NCI-H2081 treated with DMSO at 0.1 percent for 48 hours (cell line): Measurements from ENCODE around the gene ACKR1.

ENCODE experiments used
- DNase-seq: peaks from one replicate; lab custom pipeline; 2025; lab: John Stamatoyannopoulos, UW

The ACKR1 gene

DNA sequence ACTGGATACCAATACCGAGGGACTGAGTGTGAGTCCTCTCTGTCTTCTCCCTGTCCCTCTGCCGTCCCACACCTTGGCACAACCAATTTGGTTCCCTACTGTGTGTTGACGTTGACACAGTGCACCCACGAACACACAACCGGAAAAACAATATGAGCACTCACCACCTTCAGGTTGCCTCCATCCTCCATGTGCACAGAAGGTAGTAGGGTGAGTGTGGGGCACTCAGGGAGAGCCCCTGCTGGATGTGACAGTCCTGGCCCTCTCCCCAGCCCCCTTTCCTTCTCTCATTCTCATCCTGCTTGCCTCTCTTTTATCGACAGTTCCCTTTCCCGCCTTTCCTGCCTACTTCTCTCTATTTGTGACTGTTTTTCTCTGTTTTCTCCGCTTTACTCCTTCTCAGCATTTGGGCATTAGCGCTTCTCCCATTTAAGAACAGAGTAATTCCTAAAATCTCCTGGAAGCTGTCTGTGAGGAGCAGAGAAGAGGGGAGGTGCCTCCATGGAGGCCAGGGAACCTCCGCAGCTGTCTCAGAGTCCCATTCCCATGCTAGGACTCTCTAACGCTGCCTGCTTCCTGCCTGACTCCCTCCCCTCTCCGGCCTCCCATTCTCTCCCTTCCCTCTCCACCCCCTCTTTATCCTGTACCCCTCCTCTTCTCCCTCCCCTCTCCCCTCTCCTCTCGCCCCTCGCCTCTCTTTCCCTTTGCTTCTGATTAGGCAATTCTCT, 16.9 kb upstream of the ACKR1 start:
- DNase-seq, result no peak

DNA sequence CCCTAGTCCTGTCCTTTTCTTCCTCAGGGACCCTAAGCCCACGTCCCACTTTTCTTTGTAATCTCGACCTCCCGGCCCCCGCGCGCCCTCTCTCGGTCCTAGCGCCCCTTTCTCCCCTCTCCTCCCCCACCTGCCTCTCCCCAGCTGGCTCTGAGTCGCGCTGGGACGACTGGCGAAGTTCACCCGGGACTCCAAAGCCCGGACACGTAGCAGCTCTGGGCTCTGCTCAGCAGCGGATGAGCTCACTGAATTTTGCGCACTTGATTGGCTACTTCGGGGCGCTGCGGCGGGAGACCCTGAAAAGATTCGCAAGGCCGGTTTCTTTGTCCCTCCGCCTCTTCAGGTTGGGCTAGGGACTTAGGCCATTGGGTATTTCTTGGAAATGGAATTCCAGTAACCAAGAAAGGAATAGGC, 16.3 kb upstream of the ACKR1 start:
- no peak for DNase-seq

DNA sequence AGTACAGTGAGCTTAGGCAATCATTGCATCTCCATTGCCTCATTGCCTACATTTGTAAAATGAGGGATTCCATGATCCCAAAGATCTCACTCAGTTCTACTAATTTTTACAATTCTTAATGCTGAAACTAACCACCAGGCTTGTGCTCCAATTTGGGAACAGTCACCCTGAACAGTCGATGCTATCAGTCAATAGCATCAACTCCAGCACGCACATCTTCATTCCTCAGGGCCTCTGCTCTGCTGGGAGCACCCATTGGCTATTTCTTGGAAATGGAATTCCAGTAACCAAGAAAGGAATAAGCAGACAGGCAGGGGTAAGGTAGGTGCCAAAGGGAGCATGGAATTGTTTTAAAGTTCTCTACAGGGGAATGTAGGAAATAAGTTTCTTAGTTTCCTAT, 14.2 kb upstream of the ACKR1 start:
- DNase-seq, result no peak

DNA sequence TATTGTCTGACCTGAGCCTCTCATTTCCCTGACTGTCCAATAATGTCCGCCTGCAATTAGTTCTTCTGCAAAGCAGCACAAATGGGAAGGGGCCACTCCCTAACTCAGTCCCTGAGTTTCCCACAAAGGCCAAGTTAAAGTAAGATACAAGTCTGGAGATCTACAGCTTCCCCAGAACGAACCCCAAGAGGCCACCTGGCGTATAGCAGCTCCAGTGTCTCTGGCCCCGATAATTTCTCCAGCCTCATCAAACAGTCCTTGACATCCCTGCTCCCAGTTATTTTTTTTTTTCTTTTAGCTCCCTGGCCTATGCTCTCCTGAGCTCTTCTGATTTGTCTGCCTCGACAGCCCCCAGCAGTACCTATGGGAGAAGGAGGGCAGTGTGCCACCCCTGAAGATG, 8.1 kb upstream of the ACKR1 start:
- DNase-seq, result no peak

DNA sequence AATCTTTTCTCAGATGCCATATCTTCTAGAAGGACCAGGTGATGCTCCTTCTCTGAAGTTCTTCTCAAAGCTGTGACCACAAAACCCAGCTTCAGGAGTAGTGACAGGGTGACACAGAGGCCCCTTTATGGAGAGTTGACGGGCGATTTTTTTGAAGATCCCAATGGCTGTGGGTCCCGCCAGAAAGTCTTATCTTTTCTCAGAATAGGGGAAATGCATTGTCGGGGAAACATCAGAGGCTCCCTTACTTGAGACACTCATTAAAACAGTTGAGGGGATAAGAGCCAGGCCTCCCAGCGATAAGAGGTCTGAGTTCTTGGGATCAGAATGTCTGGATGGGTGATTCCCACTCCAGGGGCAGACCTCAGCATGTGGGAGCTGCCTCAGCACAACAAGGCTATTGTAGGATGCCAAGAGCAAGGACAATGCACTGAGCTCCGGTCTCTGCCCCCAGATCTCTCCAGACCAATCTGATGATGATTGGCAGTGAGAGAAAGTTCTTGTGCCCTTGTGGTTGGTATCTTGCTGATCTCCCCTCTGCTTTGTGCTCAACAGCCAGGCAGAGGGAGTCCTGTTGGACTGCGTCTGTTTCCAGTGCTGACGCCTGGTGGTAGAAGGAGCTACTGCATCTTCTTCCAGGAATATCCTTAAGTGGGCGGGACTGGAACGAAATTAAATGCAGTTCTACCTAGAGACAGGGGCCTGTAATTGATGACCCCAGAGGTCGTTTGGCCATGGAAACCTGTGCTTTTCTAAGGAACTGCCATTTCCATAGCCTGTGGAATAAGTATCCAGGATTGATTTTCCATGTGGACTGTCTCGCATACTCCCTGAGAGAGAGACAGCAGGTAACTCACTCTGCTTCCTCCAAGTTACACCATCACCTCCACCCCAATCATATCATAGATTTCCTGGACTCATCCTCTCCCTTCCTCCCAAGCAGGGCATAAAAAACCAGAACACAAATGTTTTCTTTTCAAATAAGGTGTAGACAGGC, 6.8 kb upstream of the ACKR1 start:
- DNase-seq, result no peak

DNA sequence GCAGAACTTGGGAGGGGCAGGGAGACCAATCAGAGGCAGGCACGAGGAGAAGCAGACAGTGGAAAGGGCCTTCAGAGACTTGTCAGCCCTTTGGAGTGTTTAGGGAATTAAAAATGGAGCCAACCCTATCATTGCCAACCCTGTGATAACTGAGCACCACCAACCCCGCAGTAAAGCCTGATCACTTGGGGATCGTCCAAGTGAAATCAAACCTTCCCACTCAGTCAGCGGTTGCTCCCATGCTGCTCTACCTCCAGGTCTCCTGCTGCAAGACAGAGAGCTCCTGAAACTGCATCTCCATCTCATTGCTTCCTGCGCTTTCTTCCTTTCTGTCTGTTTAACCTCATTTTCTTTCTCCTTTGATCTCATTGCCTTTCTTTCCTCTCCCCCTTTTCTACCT, 4.8 kb upstream of the ACKR1 start:
- DNase-seq, result no peak

DNA sequence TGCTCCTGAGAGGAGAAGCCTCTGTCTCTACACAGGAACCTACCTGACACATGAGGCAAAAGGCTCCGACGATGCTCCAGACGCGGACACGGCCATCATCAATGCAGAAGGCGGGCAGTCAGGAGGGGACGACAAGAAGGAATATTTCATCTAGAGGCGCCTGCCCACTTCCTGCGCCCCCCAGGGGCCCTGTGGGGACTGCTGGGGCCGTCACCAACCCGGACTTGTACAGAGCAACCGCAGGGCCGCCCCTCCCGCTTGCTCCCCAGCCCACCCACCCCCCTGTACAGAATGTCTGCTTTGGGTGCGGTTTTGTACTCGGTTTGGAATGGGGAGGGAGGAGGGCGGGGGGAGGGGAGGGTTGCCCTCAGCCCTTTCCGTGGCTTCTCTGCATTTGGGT, 3.9 kb upstream of the ACKR1 start:
- DNase-seq, result no peak

DNA sequence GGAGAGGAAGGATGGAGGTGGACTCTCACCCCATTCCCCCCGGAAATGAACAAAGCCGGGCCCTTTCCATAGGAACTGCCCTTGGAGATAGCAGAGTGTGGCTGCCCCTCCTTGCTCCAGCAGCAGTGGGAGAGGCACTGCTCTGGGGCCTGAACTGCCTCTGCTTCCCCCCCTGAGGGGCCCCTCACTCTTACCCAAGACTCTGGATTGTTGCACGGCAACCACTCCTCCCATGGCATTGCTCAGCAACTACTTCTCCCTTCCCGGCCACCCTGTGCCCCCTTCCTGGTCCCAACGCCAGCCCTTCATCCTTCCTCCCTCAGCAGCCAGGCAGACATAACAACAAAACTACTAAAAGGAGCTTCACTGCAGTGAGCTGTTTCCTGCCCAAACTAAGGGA, 3.0 kb upstream of the ACKR1 start:
- DNase-seq, result no peak

DNA sequence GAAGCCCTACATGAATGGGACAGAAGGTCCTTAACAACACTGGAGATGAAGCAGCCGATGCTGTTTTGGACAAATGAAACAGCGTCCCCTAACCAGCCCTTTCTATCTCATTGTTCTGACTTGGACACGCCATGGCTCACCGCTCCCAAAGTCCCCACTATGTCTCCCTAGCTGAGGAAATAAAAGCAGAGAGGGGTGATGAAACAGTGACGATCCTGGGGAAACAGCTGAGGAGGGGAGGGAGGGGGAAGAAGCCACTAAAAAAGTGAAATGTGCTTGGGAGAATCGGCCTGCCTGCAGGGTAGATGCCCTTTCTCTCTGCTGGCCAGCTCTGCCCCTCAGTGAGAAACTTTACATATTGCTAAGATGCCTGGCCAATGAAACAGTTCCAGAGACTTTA, 1.1 kb upstream of the ACKR1 start:
- no peak for DNase-seq

DNA sequence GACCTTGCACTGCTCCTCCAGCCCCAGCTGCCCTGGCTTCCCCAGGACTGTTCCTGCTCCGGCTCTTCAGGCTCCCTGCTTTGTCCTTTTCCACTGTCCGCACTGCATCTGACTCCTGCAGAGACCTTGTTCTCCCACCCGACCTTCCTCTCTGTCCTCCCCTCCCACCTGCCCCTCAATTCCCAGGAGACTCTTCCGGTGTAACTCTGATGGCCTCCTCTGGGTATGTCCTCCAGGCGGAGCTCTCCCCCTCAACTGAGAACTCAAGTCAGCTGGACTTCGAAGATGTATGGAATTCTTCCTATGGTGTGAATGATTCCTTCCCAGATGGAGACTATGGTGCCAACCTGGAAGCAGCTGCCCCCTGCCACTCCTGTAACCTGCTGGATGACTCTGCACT, 550 bp downstream of the ACKR1 start:
- no peak for DNase-seq

DNA sequence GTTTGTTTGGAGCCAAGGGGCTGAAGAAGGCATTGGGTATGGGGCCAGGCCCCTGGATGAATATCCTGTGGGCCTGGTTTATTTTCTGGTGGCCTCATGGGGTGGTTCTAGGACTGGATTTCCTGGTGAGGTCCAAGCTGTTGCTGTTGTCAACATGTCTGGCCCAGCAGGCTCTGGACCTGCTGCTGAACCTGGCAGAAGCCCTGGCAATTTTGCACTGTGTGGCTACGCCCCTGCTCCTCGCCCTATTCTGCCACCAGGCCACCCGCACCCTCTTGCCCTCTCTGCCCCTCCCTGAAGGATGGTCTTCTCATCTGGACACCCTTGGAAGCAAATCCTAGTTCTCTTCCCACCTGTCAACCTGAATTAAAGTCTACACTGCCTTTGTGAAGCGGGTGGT, 1.4 kb downstream of the ACKR1 start:
- no peak for DNase-seq

DNA sequence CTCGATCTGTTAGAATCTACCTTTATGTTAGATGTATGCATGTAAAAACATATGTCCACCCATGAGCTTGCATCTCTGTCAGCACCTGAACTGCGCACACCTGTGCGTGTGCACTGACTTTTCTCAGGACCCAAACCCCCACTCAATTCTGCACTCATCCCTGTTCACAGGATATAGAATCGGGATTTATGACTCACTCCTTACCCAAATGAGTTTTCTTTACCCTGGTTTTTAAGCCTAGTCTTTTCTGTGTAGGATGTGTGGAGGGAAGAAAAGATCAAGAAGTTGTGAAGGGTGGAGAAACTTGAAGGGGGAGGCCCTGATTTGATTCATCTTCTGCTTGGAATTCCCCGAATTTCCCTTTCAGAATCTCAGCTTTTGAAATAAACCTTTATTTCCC, 2.4 kb downstream of the ACKR1 start:
- no peak for DNase-seq

DNA sequence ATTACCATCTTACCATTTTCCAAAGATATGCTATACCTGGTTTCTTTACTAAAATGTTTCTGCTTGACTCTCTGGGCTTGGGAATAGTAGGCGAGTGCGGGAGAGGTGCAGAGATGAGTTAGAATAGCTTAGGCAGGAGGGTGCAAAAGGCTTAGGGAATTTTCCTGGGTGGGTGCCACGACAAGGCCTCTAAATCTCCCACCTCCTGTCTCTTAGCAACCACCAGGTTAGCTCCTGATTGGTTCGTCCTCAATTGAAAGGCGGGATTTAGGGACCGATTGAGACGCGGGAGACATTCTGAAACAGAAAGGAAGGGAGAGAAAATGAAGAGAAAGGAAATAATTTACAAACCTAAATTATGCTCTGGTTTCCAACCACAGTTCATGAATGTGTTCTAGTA, 3.1 kb downstream of the ACKR1 start:
- DNase-seq, result no peak

DNA sequence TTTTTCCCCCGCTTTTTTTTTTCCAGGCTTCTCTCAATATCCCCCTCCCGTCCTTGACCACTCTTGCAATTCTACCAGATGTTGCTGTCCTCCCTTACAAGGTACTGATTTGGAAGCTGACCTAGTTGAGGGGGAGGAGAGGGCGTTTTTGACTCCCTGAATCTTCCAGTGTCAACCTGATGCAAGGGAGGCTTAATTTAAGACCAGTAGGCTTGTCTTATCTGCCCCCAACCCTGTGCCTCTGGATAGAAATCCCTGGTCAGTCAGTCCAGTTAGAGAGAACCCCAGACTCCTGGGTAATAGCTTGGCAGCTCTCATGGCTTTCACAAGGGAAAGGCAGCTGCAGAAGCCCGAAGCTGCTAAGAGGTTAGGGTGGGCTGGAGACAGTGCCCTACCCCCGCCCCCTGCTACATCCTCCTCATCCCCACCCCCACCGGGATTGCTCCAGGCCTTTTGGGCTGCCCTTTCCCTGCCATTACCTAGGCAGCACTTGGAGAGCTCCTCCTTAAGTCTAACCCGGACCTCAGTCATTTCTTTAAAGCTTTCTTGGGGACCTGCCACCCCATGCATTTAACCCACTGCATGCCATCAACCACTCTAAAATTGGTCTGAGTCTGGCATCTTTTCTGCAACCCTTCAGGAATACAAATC, 3.6 kb downstream of the ACKR1 start:
- no peak for DNase-seq

DNA sequence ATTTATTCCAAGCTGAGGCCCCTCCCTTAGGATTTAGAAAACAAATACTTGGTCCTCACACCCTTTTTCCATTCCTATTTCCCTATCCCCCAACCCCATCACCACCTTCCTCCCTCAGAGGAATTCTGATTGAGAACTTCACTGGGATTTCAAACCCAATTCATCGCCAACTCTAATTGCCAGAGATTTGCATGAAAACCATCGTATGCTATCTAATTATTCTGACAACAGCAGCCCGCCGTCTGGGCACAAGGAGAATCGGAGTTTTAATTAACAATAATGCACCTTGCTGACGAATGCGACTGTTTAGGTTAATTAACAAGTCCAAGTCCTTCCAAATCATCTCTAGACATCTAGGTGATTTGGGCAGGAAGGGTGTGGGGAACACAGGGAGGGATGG, 4.4 kb downstream of the ACKR1 start:
- DNase-seq, result no peak

DNA sequence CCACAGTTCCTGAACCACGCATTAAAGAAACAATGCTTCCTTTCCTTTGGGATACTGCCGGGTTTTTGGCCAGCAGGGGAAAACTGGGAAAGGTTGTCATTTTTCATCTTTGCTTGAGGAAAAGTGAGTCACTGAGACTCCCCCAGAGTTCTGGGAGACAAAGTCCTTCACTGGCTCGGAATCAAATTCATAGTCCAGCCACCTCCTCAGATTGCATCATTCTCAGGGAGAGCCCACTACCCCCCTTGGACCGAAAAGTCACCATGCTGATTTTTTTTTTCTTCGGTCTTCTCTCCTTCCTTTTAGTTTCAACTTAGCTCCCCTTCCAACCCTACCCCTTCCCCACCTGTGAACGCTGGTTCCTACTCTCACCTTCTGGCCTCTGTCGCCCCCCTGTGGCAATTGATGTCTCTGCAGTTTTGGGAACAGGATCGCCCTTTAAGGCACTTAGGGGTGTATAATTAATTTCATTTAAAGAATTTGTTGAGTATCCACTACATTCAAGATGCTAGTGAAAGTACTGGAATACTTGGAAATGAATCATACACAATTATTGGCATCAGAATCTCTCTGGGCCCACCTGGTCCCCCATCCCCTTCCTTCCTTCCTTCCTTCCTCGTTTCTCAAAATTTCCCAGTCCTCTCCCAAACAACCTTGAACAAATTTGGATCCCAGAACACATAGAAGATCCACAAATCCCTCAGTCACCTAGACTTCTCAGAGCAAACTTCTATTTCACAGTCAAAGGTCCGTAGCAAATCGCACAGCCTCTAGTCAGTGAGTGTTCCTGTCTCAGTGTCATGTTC, 6.9 kb downstream of the ACKR1 start:
- DNase-seq, result no peak

DNA sequence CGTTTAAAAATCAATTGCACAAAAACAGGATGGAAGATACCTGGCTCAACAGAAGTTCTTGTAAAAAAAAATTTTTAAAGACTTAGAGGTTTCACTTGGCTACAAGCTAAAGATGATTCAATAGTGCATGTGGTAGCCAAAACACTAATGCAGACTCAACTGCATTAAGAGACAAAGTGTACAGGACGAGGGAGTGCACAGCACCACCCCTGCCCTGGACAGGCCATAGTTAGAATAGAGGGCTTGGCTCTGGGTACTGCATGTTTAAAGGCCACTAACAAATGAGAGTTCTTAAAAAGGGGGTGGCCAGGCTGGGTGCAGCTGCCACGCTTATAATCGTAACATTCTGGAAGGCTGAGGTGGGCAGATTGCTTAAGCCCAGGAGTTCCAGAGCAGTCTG, 7.9 kb downstream of the ACKR1 start:
- DNase-seq, result no peak

DNA sequence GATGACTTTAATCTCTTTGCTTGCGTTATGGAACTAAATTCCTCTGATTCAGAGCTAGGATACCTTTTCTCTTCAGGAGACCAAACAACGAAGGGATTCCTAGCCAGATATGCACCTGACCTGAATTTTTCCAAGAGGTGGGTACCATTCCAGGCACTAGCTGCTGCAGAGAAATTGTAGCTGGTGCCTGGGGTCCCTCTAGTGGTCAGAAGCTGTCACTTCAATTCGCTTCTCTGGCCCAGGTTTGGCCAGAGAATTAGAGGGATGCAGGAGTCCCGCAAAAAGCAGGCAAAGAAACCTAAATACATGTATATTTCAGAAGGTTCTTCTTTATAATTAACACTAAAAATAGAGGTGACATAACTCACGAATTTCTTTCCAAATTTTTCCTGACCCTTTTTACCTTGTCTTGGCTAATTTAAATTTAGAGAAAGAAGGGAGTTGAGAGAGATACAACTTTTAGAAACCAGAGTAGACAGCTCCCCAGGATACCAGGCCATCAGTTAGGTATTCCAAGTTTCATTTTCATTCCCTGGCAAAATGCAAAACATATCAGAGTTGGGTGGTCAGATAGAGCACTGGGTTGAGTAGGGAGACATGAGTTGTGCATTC, 9.6 kb downstream of the ACKR1 start:
- no peak for DNase-seq

DNA sequence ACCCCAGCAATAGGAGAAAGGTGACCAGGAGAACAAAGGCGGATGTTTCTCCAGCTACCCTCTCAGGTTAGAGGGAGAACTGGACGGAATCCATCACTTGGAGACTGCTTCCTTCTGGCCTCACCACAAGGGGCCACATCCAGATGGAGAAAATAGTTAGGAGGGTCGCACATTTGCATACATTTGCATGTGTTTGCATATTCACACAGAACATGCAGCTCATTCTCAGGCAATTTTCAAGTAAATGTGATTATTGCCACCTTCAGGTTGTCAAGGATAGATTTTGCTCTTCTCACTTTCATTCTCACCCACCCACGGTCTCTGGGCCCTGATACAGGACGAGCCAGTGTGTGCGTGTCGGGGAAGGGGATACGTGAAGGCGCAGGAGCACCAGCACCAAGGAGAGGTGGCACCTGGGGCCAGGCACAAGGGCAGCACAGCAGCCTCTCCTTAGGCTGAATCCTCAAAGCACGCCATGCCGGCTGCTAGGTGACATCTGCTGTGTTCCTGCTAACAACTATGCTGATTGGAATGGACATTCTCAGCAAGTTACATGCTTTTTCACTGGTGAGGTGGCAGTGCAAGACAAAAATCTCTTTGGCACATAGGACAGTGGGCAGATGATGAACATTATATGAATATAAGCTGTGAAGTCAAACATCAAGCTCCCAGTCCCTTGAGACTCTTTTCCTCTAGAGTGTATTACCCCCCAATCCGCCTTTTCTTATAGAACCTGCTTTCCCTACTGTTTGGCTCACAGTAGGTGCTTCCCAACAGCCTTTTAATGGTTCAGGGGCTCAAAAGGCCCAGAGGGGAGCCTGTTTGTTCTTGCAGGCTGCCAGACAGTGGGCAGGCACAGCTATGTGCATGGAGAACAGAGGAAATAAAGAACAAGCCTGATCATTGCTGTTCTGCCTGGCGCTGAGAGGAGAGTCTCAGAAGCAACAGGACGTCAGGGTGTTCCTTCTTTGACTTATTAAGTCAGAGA, 14.3 kb downstream of the ACKR1 start:
- DNase-seq, result no peak
